Cardiac septum (tissue), 1 donor: ENCODE data around the gene MYH2. TPM values are rescaled to one million over a fixed set of nuclear protein-coding genes. Genes with fewer than 3 reads are reported as not detected.
"Not testable (repeated sequence)": the region's sequence is repeated elsewhere in the genome, so short reads cannot be mapped to it uniquely, and the experiment has no call there.

ENCODE experiments used
- DNase-seq: peaks from one replicate; pipeline ENCODE4 v3.0.0-alpha.2; 2020; ENCODE audit warnings: low spot score
- intact Hi-C: fragments of 100-400 bp; cut with DNase I; formaldehyde crosslinking; loops from one replicate; pipeline ENCODE4 v1.14.0; 2022
- long read RNA-seq: library from polyadenylated mRNA; unstranded; transcript quantifications from one replicate; pipeline ENCODE4 v2.0.0, GENCODE V29; 2021
- total RNA-seq: library from RNA; stranded (reverse); fragmentation: NEBNext Ultra II Directional; extraction: Animal tissue kit (Norgen Biotek cat#: 25700); gene quantifications from one replicate; pipeline ENCODE4 v1.2.1, GENCODE V29; 2021
- donor health status: DM: no; HTN: no; CAD: no.

Gene MYH2
- 0.22 TPM for total RNA-seq
- long read RNA-seq, partial matches to known transcripts, result 0 of 2 reads
- long read RNA-seq, other reads (novel, unspliced or antisense), result 2 of 2 reads

- intact Hi-C loops, result no loop called here
These were observed at the start of gene MYH2 for GRCh38 chr17:10549096-10549842. Gene MYH2, minus strand, starts transcription at chr17:10549658. Its CDS starts 1,738 bp downstream, at chr17:10547920.

DNA sequence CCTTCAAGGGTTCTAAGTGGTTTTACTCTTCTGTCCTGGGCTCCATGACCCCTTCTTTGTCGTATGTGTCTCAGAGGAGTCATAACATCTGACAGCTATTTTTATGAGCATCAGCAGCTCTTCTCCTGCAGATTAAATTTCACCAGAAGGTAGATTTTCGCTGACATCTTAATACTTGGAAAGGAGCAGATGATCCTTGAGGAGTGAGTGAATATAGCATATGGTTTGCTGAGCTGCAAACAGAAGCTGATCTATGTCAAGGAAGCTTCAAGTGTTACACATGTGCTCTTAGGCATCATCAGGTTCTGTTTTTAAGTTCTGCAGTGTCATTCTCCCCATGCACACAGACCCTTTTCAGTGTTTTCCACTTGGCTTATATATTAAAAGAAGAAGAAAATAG, 49.2 kb upstream of the MYH2 start:
- intact Hi-C loops, result no loop called here
- no peak for DNase-seq

More at GRCh38 chr17:10549096-10549842, at the start of gene MYH2:
- DNase-seq, result no peak

- DNase-seq, result no peak
- intact Hi-C loops, result no loop called here
These were observed 40.2 kb upstream of the MYH2 start for GRCh38 chr17:10589553-10590145.

DNA sequence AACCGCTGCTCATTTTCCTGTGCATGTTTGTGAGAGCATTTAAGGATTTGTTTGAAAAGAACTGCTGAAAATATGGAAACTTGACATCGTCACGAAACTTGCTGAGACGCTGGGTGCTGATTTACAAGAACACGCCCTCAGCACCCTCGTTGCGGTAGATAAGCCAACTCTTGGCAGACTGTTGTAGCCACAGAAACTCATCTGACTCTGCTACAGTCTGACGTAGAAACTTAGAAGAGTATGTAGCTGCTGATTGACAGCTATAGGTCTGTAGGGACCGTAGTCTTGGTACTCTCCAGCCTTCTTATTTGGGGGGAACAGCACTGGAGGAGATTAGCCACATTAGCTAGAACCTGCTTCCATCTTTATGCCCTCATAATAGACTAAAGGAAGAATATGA, 36.1 kb upstream of the MYH2 start:
- intact Hi-C loops, result no loop called here
- no peak for DNase-seq

GRCh38 chr17:10583834-10584233, 34.4 kb upstream of the MYH2 start:
- intact Hi-C loops, result no loop called here
- no peak for DNase-seq

DNA sequence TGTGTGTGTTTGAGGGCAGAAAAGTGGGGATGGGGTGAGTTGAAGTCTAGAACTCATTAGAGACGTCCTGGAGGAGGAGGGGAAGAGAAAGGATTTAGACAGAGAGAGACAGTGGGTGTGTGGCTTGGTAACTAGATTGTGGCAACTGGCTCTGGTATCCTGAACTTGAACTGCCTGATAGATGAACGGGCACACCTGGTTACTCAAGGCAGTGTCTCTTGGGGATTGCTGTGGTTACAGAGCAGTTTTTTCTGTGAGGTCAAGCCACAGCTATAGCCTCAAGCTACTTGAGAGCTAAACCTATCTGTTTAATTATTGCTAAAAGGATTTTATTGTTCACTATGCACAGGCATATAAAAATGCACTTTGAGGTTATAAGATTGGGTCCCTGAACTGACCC, 29.8 kb upstream of the MYH2 start:
- intact Hi-C loops, result no loop called here

DNA sequence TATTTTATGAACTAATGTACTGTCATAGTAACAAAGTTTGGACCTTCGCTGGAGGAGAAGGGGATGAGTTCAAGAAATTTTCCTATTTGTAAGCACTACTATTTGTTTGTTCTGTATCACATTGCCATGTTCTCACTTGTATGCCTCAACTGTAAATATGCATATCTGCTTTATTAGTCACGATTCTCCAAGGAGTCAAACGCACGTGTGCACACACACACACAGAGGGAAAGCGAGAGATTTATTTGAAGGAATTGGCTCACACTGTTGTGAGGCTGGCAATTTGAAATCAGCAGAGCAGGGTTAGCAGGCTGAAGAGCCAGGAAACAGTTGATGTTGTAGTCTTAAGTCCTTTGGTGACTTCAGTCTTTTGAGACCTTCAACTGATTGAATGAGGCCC, 24.9 kb upstream of the MYH2 start:
- DNase-seq, result no peak
- intact Hi-C loops, result no loop called here

More for the DNA sequence above, 29.8 kb upstream of the MYH2 start:
- DNase-seq, result no peak

DNA sequence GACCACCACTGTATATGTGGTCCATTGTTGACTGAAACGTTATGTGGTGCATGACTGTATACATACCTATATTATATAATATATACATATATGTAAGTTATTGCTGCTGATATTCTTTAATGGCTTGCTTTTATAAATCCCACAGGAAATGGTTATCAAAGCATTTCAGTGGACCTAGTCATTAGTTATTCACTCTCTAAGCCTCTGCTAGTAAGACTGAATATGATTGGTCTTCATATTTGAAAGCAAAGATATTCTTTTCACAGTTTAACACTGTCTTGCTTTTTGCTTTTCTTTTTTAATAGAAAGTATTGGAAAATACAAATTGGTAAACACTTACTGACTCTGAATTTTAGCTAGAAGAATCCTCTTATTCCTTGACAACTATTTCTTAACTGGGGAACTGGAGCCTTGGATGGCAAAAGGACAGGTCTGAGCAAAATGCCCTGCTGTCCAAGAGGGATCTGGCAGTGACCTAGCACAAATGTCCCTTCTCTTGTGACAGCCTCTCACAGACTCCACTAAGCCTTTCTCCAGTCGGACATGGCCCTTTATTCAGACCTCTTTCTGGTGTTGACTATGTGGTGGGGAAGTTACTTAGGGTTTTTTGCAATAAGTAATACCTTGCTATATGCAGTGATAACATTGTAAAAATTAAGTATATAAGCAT, 14.7 kb upstream of the MYH2 start:
- intact Hi-C loops, result no loop called here
- DNase-seq, result no peak

DNA sequence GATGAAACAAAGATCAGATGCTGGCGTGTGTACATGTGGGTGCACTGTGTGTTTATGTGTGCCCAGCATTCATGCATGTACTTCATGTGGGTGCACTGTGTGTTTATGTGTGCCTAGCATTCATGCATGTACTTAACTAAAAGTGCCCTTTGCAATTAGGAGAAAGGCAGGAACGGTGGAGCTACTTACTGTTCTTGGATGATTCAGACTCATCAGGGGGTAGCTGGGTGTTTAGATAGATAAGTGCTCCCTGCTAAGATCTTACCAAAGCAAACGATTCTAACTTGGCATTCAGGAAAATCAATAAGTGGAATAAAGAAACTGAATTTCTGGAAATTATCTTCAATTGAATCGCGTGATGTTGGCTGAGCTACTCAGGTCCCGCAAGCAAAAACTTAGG, 8.6 kb upstream of the MYH2 start:
- intact Hi-C loops, result no loop called here
- DNase-seq, result no peak

DNA sequence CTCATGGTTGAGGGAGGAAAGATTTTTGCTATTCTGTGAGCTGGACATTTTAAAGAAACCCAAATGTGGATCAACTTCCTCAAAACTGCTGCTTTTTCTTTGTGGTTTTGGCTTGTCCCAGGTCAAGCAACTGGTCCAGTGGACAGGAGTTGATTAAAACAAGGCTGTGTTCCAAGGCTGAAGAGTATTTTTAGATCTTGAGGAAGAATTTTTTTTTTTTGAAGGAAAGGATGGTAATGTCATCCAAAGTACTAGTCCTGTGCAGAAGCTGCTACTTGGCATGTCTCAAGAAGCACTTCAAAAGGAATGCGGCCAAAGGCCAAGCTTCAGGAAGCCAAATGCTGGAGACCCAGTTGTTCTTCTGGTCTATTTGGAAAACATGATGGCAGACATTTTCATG, 8.0 kb upstream of the MYH2 start:
- intact Hi-C loops, result no loop called here
- DNase-seq, result no peak

- DNase-seq, result no peak
- intact Hi-C loops, result no loop called here
These were observed 7.0 kb upstream of the MYH2 start for GRCh38 chr17:10556301-10557005.

GRCh38 chr17:10550014-10550413, 556 bp upstream of the MYH2 start:
- intact Hi-C loops, result no loop called here
- DNase-seq, result no peak

DNA sequence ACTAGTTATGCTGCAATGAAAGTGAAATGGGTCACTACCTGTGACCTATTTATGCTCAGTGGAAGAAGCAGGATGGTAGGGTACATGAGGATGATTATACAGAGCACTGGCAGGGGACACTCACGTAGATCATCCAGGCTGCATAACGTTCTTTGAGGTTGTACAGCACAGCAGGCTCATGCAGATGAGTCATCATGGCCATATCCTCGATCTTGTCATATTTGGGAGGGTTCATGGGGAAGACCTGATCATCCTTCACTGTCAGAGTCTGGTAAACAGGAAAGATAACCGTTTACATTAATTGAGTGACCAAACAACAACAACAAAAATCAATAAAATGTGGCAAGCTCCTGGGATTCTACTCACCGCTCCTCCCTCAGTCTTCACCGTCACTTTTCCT, 2.1 kb downstream of the MYH2 start:
- no peak for DNase-seq
- intact Hi-C loops, result no loop called here

- DNase-seq, intact Hi-C loops: not testable (repeated sequence)
These were observed 6.0 kb downstream of the MYH2 start for GRCh38 chr17:10543486-10543885.

- intact Hi-C loops, DNase-seq: not testable (repeated sequence)
These were observed 8.3 kb downstream of the MYH2 start for GRCh38 chr17:10541179-10541578.

GRCh38 chr17:10532026-10532425, 17.4 kb downstream of the MYH2 start:
- intact Hi-C loops, result no loop called here
- no peak for DNase-seq

DNA sequence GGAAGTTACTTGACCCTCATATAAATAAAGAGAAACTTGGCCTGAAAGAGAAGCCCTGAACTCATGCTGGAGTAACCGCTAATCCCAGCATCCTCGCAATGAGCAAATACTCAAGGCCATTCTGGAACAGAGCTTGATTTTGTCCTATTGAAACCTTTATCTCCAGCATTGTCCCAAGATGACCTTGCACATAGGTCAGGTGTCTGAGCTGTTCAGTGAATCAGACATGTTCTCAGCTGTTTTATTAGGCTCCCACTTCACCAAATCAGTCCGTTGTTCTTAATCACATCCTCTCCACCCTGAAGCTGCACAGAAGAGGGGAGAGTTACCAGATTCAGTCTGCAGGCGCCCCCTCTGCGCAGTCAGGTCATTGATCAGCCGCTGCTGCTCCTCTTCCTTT, 22.0 kb downstream of the MYH2 start:
- no peak for DNase-seq
- intact Hi-C loops, result no loop called here

- intact Hi-C loops, result no loop called here
- DNase-seq, result no peak
These were observed 22.9 kb downstream of the MYH2 start for GRCh38 chr17:10526517-10526916.

DNA sequence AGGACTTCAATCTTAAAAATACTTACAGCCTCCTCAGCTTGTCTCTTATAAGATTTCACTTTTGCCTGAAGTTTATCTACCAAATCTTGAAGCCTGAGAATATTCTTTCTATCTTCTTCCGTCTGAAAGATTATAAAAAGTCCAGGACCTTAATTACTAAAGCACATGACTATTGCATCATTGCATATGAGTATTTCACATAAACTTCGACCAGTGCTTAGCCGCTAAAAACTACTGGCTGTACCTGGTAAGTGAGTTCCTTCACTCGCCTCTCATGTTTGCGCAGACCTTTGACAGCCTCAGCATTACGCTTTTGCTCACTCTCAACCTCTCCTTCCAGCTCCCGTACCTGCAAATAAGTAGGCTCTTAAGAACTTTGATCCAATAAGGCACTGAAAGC, 26.4 kb downstream of the MYH2 start:
- DNase-seq, result no peak
- intact Hi-C loops, result no loop called here

GRCh38 chr17:10521949-10522348, 27.5 kb downstream of the MYH2 start:
- no peak for DNase-seq
- intact Hi-C loops, result no loop called here
